Keratinocyte (primary cell): Measurements from ENCODE around the gene TMTC2. TPM values are rescaled to one million over a fixed set of nuclear protein-coding genes. Genes with fewer than 3 reads are reported as not detected.

ENCODE experiments used
- DNase-seq: peaks from one replicate; pipeline ENCODE4 v3.0.0-alpha.2; 2011; ENCODE audit warnings: low read depth, missing footprints, low spot score
- FAIRE-seq: peaks from 2 replicates; lab custom pipeline; 2011; peaks lifted over from hg19 to GRCh38; lab: Jason Lieb, UNC
- H2AFZ ChIP-seq: 2 replicates; pipeline ENCODE4 v1.6.0; 2012; ENCODE audit warnings: low read length, control low read depth, inconsistent platforms; ENCODE audit not compliant: control insufficient read depth
- H3K27ac ChIP-seq: 2 replicates; pipeline ENCODE4 v1.5.1; 2011; ENCODE audit warnings: low read length; ENCODE audit not compliant: control insufficient read depth, insufficient read depth
- H3K27me3 ChIP-seq: 3 replicates; pipeline ENCODE4 v1.6.0; 2011; ENCODE audit warnings: low read length; ENCODE audit not compliant: control insufficient read depth, insufficient read depth; ENCODE audit errors: extremely low read depth
- H3K36me3 ChIP-seq, 2 experiments: 2 replicates in 1 of 2; 3 replicates in 1 of 2; pipeline ENCODE4 v1.5.1; 2011; ENCODE audit warnings: low read length in 2 of 2, mild to moderate bottlenecking in 1 of 2; ENCODE audit not compliant: control insufficient read depth in 2 of 2, insufficient read depth in 2 of 2; ENCODE audit errors: extremely low read depth in 1 of 2
- H3K4me1 ChIP-seq: 3 replicates; pipeline ENCODE4 v1.5.1; 2011; ENCODE audit warnings: low read length; ENCODE audit not compliant: control insufficient read depth, insufficient read depth; ENCODE audit errors: extremely low read depth
- H3K4me2 ChIP-seq: 3 replicates; pipeline ENCODE4 v1.6.0; 2011; ENCODE audit warnings: low read depth, low read length; ENCODE audit not compliant: control insufficient read depth, insufficient read depth; ENCODE audit errors: extremely low read depth
- H3K4me3 ChIP-seq, 3 experiments: fragments of 200-600 bp in 1 of 3; sonication (generic) in 1 of 3; 2 replicates in 2 of 3; 3 replicates in 1 of 3; pipeline ENCODE4 v1.5.1; 2011 to 2016; ENCODE audit warnings: low read length in 3 of 3, mild to moderate bottlenecking in 3 of 3, control low read depth in 2 of 3, inconsistent platforms in 1 of 3, low read depth in 1 of 3, mixed read lengths in 1 of 3, mixed run types in 1 of 3, moderate library complexity in 1 of 3; ENCODE audit not compliant: control insufficient read depth in 2 of 3, insufficient read depth in 2 of 3; ENCODE audit errors: extremely low read depth in 1 of 3
- H3K79me2 ChIP-seq: 2 replicates; pipeline ENCODE4 v1.6.0; 2012; ENCODE audit warnings: low read length; ENCODE audit not compliant: control insufficient read depth, insufficient read depth
- H3K9ac ChIP-seq: 3 replicates; pipeline ENCODE4 v1.6.0; 2011; ENCODE audit warnings: low read length; ENCODE audit not compliant: control insufficient read depth, insufficient read depth; ENCODE audit errors: extremely low read depth
- H3K9me1 ChIP-seq: 3 replicates; pipeline ENCODE4 v1.6.0; 2011; ENCODE audit warnings: low read length; ENCODE audit not compliant: control insufficient read depth, insufficient read depth; ENCODE audit errors: extremely low read depth
- H3K9me3 ChIP-seq: 2 replicates; pipeline ENCODE4 v1.5.1; 2012; ENCODE audit warnings: low read depth, low read length; ENCODE audit not compliant: control insufficient read depth
- H4K20me1 ChIP-seq: 3 replicates; pipeline ENCODE4 v1.6.0; 2011; ENCODE audit warnings: low read length; ENCODE audit not compliant: control insufficient read depth, insufficient read depth; ENCODE audit errors: extremely low read depth
- CTCF ChIP-seq, 3 experiments: IDR thresholded peaks in 1 of 3; conservative IDR thresholded peaks in 1 of 3; optimal IDR thresholded peaks in 1 of 3; 2 replicates in 2 of 3; 3 replicates in 1 of 3; pipeline versions ENCODE3 to v1.5.1; 2011; ENCODE audit warnings: low read length in 3 of 3, mild to moderate bottlenecking in 3 of 3, moderate library complexity in 2 of 3, control low read depth in 1 of 3, inconsistent platforms in 1 of 3; ENCODE audit not compliant: insufficient read depth in 2 of 3; ENCODE audit errors: extremely low read depth in 1 of 3
- EZH2 ChIP-seq: IDR thresholded peaks from one replicate; pipeline ENCODE4 v1.6.1; 2012; ENCODE audit warnings: inconsistent platforms, mild to moderate bottlenecking, low read length, moderate library complexity
- dilution Hi-C: fragments of 300-500 bp; cut with MboI; formaldehyde crosslinking; loops from one replicate; pipeline ENCODE4 v1.7.0; 2020; ENCODE audit warnings: low sequenced_read_pairs; ENCODE audit not compliant: extremely low pct_ligation_motif_present
- polyA plus RNA-seq, 5 experiments: library from polyadenylated mRNA; depleted of rRNA in 3 of 5; stranded (reverse) in 3 of 5; stranded (forward) in 1 of 5; unstranded in 1 of 5; fragments of >200 nt; gene quantifications; 1 replicate in 1 of 5; 2 replicates in 3 of 5; 3 replicates in 1 of 5; pipeline versions ENCODE4 v1.2.1 to v1.2.3, GENCODE V29; 2011 to 2012; ENCODE audit warnings: missing spikeins in 2 of 5, low read depth in 1 of 5, low replicate concordance in 1 of 5

TMTC2 gene
- polyA plus RNA-seq, 1 donor (not counting 4 experiments of a cell fraction or from before 2014, with no cell fraction given), result 3.8 TPM

DNA sequence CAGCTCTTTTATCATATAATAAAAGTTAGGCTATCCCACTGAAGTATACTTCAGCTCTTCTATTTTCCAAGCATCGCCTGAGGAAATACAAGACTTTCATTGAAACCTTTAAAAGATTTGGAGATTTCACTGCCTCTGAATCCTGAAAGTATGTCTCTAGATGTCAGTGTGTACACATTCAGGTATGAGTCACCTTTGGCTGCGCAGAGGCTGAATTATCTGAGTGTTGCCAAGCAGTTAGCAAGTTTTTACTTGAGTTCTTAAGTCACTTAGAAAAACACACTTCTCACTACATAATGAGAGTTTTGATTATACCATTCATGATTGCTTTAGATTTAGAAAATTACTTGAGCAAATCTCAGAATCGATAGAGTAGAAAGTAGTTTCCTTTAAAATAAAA lies 210.3 kb downstream of the TMTC2 start:
- no peak for DNase-seq
- peaks cover 4% of the 10 kb centered on the region for H3K4me1 ChIP-seq
- no peak overlapping the region for H3K4me3 ChIP-seq
- H3K9ac ChIP-seq, result no peak overlapping the region
- H3K4me2 ChIP-seq, result peak overlapping the region; percentile 24
- no peaks in the 10 kb centered on the region for H3K9me1 ChIP-seq
- no peaks in the 10 kb centered on the region for H3K36me3 ChIP-seq
- FAIRE-seq, result peak; percentile 82
- H3K79me2 ChIP-seq, result no peaks in the 10 kb centered on the region
- dilution Hi-C loops, result no loop called here
- TF ChIP-seq CTCF (optimal IDR thresholded peaks at IDR 0.05 in 1 of 3, IDR thresholded peaks at IDR 0.05 in 1 of 3, conservative IDR thresholded peaks at IDR 0.05 in 1 of 3; ENCODE audit: extremely low read depth in 1 of 3, insufficient read depth in 2 of 3, low read length in 3 of 3), result peak in 1 of 3 experiments; percentile 46
- no peak for TF ChIP-seq EZH2
- H2AFZ ChIP-seq, result no peak overlapping the region
- H3K9me3 ChIP-seq, result no peaks in the 10 kb centered on the region
- no peaks in the 10 kb centered on the region for H4K20me1 ChIP-seq
- H3K27me3 ChIP-seq, result no peaks in the 10 kb centered on the region
- no peak overlapping the region for H3K27ac ChIP-seq

- H3K4me2 ChIP-seq, result no peak overlapping the region
- H3K36me3 ChIP-seq, result no peaks in the 10 kb centered on the region
- TF ChIP-seq EZH2 (no peak), CTCF (optimal IDR thresholded peaks at IDR 0.05 in 1 of 3, IDR thresholded peaks at IDR 0.05 in 1 of 3, conservative IDR thresholded peaks at IDR 0.05 in 1 of 3; ENCODE audit: extremely low read depth in 1 of 3, insufficient read depth in 2 of 3, low read length in 3 of 3) (no peak)
- dilution Hi-C loops, result no loop called here
- H3K79me2 ChIP-seq, result no peaks in the 10 kb centered on the region
- no peak for FAIRE-seq
- no peak for DNase-seq
- H3K27ac ChIP-seq, result no peak overlapping the region
- H3K9ac ChIP-seq, result no peak overlapping the region
- H4K20me1 ChIP-seq, result no peaks in the 10 kb centered on the region
- no peaks in the 10 kb centered on the region for H3K9me3 ChIP-seq
- H3K4me3 ChIP-seq, result no peak overlapping the region
- no peaks in the 10 kb centered on the region for H3K9me1 ChIP-seq
- H3K4me1 ChIP-seq, result peaks cover 4% of the 10 kb centered on the region
- no peaks in the 10 kb centered on the region for H3K27me3 ChIP-seq
- H2AFZ ChIP-seq, result no peak overlapping the region
Observed at GRCh38 chr12:82898441-82898840, 211.7 kb downstream of the TMTC2 start.
